Endothelial cell of umbilical vein (primary cell): ENCODE data around the gene DCAF4L1. TPM values are rescaled to one million over a fixed set of nuclear protein-coding genes. Genes with fewer than 3 reads are reported as not detected.

ENCODE experiments used
- BruUV-seq: library from RNA; stranded (reverse); fragments of 400-500 nt; replicated peaks from 2 replicates; lab custom pipeline; 2021; lab: Mats Ljungman, UMichigan
- CTCF ChIA-PET: fragments of 300-600, 350-600 bp; sonication (Branson Sonifier 250); formaldehyde crosslinking; loops from one replicate; lab custom pipeline; 2021; ENCODE audit warnings: antibody characterized with exemption, inconsistent platforms; lab: Charles Lee
- POLR2A ChIA-PET: fragments of 300-600, 350-600 bp; sonication (Branson Sonifier 250); formaldehyde crosslinking; loops from one replicate; lab custom pipeline; 2021; ENCODE audit warnings: antibody characterized with exemption, inconsistent platforms; lab: Charles Lee
- DNase-seq: peaks from one replicate; pipeline ENCODE4 v3.0.0-alpha.2; 2011; ENCODE audit warnings: low read depth, low spot score
- FAIRE-seq: peaks from 2 replicates; lab custom pipeline; 2011; peaks lifted over from hg19 to GRCh38; lab: Jason Lieb, UNC
- H2AFZ ChIP-seq: 2 replicates; pipeline ENCODE4 v1.6.0; 2012; ENCODE audit warnings: low read depth, low read length, control low read depth, inconsistent platforms
- H3K27ac ChIP-seq: 2 replicates; pipeline ENCODE4 v1.5.1; 2011; ENCODE audit warnings: low read depth, mild to moderate bottlenecking, control low read depth, low read length, moderate library complexity; ENCODE audit not compliant: insufficient read depth
- H3K27me3 ChIP-seq, 2 experiments: 2 replicates each; pipeline versions ENCODE4 v1.6.0 to v1.6.1; 2011; ENCODE audit warnings: low read length in 2 of 2, mixed read lengths in 1 of 2; ENCODE audit not compliant: control insufficient read depth in 2 of 2, insufficient read depth in 2 of 2
- H3K36me3 ChIP-seq, 2 experiments: 2 replicates in 1 of 2; 3 replicates in 1 of 2; pipeline ENCODE4 v1.5.1; 2011; ENCODE audit warnings: low read length in 2 of 2, mild to moderate bottlenecking in 1 of 2, moderate library complexity in 1 of 2; ENCODE audit not compliant: control insufficient read depth in 2 of 2, insufficient read depth in 2 of 2; ENCODE audit errors: extremely low read depth in 1 of 2
- H3K4me1 ChIP-seq: 3 replicates; pipeline ENCODE4 v1.5.1; 2011; ENCODE audit warnings: mild to moderate bottlenecking, low read length; ENCODE audit not compliant: control insufficient read depth, insufficient read depth; ENCODE audit errors: extremely low read depth
- H3K4me2 ChIP-seq: 2 replicates; pipeline ENCODE4 v1.6.1; 2011; ENCODE audit warnings: low read length, control low read depth, mixed read lengths; ENCODE audit not compliant: insufficient read depth
- H3K4me3 ChIP-seq, 3 experiments: fragments of 200-600 bp in 1 of 3; sonication (generic), shearing (Covaris generic) in 1 of 3; replicated peaks in 1 of 3; 2 replicates each; pipeline ENCODE4 v1.5.1; 2011 to 2016; ENCODE audit warnings: control low read depth in 3 of 3, low read length in 3 of 3, mild to moderate bottlenecking in 2 of 3, inconsistent platforms in 1 of 3, low read depth in 1 of 3, moderate library complexity in 1 of 3; ENCODE audit not compliant: insufficient read depth in 1 of 3
- H3K79me2 ChIP-seq: 2 replicates; pipeline ENCODE4 v1.6.0; 2012; ENCODE audit warnings: low read length, inconsistent platforms; ENCODE audit not compliant: control insufficient read depth, insufficient read depth
- H3K9ac ChIP-seq: replicated peaks from 2 replicates; pipeline ENCODE3; 2011; ENCODE audit warnings: low read length, control low read depth; ENCODE audit not compliant: insufficient read depth; ENCODE audit errors: extremely low read depth
- H3K9me1 ChIP-seq: replicated peaks from 3 replicates; pipeline ENCODE4 v1.6.0; 2011; ENCODE audit warnings: mild to moderate bottlenecking, low read length; ENCODE audit not compliant: control insufficient read depth, insufficient read depth; ENCODE audit errors: extremely low read depth
- H3K9me3 ChIP-seq: replicated peaks from 2 replicates; pipeline ENCODE4 v1.5.1; 2012; ENCODE audit warnings: low read length, inconsistent platforms; ENCODE audit not compliant: control insufficient read depth, insufficient read depth
- H4K20me1 ChIP-seq: replicated peaks from 2 replicates; pipeline ENCODE3; 2011; ENCODE audit warnings: mild to moderate bottlenecking, low read length; ENCODE audit not compliant: control insufficient read depth, insufficient read depth; ENCODE audit errors: extremely low read depth
- FOS ChIP-seq: IDR thresholded peaks from 2 replicates; pipeline ENCODE4 v1.6.1; 2011; ENCODE audit warnings: mild to moderate bottlenecking, low read length, moderate library complexity, borderline replicate concordance; ENCODE audit not compliant: insufficient read depth
- GATA2 ChIP-seq: IDR thresholded peaks from 2 replicates; pipeline ENCODE4 v1.7.0; 2011; ENCODE audit warnings: low read depth, mild to moderate bottlenecking, moderate library complexity, mixed read lengths, low read length; ENCODE audit not compliant: insufficient read length, insufficient read depth
- JUN ChIP-seq: IDR thresholded peaks from 2 replicates; pipeline ENCODE4 v1.6.1; 2011; ENCODE audit warnings: borderline replicate concordance, low read depth; ENCODE audit not compliant: insufficient read length, insufficient read depth
- MYC ChIP-seq: IDR thresholded peaks from one replicate; pipeline ENCODE4 v1.6.1; 2011; ENCODE audit warnings: mild to moderate bottlenecking, low read depth, low read length
- POLR2A ChIP-seq: IDR thresholded peaks from 2 replicates; pipeline ENCODE4 v1.6.1; 2012; ENCODE audit warnings: low read depth, mild to moderate bottlenecking, control low read depth, low read length
- POLR2AphosphoS5 ChIP-seq: IDR thresholded peaks from 2 replicates; pipeline ENCODE4 v1.6.1; 2012; ENCODE audit warnings: low read depth, mild to moderate bottlenecking, control low read depth, low read length, moderate library complexity; ENCODE audit not compliant: insufficient read depth
- dilution Hi-C: fragments of 300-500 bp; cut with MboI; formaldehyde crosslinking; loops from one replicate; pipeline ENCODE4 v1.15.0; 2019; ENCODE audit warnings: low sequenced_read_pairs; ENCODE audit not compliant: extremely low pct_ligation_motif_present
- intact Hi-C: fragments of 100-400 bp; cut with micrococcal nuclease; formaldehyde crosslinking; loops from one replicate; pipeline ENCODE4 v1.10.0; 2022
- polyA plus RNA-seq, 4 experiments: library from polyadenylated mRNA; depleted of rRNA in 3 of 4; stranded (reverse) in 3 of 4; unstranded in 1 of 4; fragments of >200 nt; gene quantifications; 2 replicates each; pipeline versions ENCODE4 v1.2.1 to v1.2.3, GENCODE V29; 2011 to 2012; ENCODE audit warnings: missing spikeins in 1 of 4
- total RNA-seq: library from RNA; stranded (reverse); gene quantifications from 2 replicates; pipeline ENCODE4 v1.2.3, GENCODE V29; 2021
- TF ChIP-seq, protein P1 (sequence below): IDR thresholded peaks from 2 replicates; pipeline ENCODE4 v1.6.1; 2011; ENCODE audit not compliant: insufficient read depth, insufficient read length
- TF ChIP-seq, protein P2 (sequence below), 2 donors: IDR thresholded peaks; 1 replicate in 1 of 2; 2 replicates in 1 of 2; pipeline ENCODE4 v1.5.1; 2011; ENCODE audit warnings: low read length in 2 of 2, mild to moderate bottlenecking in 2 of 2, moderate library complexity in 2 of 2, control low read depth in 1 of 2, inconsistent platforms in 1 of 2, low read depth in 1 of 2; ENCODE audit not compliant: insufficient read depth in 1 of 2; ENCODE audit errors: extremely low read depth in 1 of 2

Gene DCAF4L1
- total and polyA plus RNA-seq, 2 donors (not counting 3 experiments of a cell fraction or from before 2014, with no cell fraction given) = 0.06 to 0.15 TPM

- no peak overlapping the region for H3K4me3 ChIP-seq
- H3K9ac ChIP-seq = no peak overlapping the region
- no peaks in the 10 kb centered on the region for H3K9me3 ChIP-seq
- no peak for TF ChIP-seq GATA2
- TF ChIP-seq POLR2AphosphoS5 = no peak
- no peak for TF ChIP-seq POLR2A
- no peak for TF ChIP-seq FOS
- no peak for TF ChIP-seq JUN
- TF ChIP-seq, protein P1, sequence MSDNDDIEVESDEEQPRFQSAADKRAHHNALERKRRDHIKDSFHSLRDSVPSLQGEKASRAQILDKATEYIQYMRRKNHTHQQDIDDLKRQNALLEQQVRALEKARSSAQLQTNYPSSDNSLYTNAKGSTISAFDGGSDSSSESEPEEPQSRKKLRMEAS = no peak
- TF ChIP-seq, protein P2, sequence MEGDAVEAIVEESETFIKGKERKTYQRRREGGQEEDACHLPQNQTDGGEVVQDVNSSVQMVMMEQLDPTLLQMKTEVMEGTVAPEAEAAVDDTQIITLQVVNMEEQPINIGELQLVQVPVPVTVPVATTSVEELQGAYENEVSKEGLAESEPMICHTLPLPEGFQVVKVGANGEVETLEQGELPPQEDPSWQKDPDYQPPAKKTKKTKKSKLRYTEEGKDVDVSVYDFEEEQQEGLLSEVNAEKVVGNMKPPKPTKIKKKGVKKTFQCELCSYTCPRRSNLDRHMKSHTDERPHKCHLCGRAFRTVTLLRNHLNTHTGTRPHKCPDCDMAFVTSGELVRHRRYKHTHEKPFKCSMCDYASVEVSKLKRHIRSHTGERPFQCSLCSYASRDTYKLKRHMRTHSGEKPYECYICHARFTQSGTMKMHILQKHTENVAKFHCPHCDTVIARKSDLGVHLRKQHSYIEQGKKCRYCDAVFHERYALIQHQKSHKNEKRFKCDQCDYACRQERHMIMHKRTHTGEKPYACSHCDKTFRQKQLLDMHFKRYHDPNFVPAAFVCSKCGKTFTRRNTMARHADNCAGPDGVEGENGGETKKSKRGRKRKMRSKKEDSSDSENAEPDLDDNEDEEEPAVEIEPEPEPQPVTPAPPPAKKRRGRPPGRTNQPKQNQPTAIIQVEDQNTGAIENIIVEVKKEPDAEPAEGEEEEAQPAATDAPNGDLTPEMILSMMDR (IDR thresholded peaks at IDR 0.05; ENCODE audit: extremely low read depth in 1 of 2, insufficient read depth in 1 of 2, low read depth in 1 of 2, low read length in 2 of 2) = no peak
- TF ChIP-seq MYC = no peak
- H3K9me1 ChIP-seq = peaks cover 2% of the 10 kb centered on the region
- peaks cover 8% of the 10 kb centered on the region for H4K20me1 ChIP-seq
- DNase-seq (no peak), FAIRE-seq (no peak)
- H3K4me2 ChIP-seq = no peak overlapping the region
- no peak overlapping the region for H2AFZ ChIP-seq
- H3K27me3 ChIP-seq = no peaks in the 10 kb centered on the region
- peaks cover 2 to 10% of the 10 kb centered on the region in 2 experiments for H3K36me3 ChIP-seq
- BruUV-seq = no TSS peak
- CTCF ChIA-PET = interaction anchor here (0.9 to 1.2 kb wide), 2 partner anchors 20 to 23 kb away, joined by 3 read pairs; no protein-coding TSS in a partner anchor
- intact Hi-C loops (no loop called here), dilution Hi-C loops (no loop called here)
- peaks cover 67% of the 10 kb centered on the region for H3K79me2 ChIP-seq
- H3K27ac ChIP-seq = no peak overlapping the region
- POLR2A ChIA-PET = no interaction called here
- H3K4me1 ChIP-seq = peaks cover 13% of the 10 kb centered on the region
Measured at GRCh38 chr4:41940834-41941233, 40.7 kb upstream of the DCAF4L1 start.
